ENCODE measurements around the gene SNAP47. TPM values are rescaled to one million over a fixed set of nuclear protein-coding genes. Genes with fewer than 3 reads are reported as not detected.

SNAP47 gene
- polyA plus RNA-seq, 3 donors = 40.4 to 45.5 (median 41.7) TPM

DNA sequence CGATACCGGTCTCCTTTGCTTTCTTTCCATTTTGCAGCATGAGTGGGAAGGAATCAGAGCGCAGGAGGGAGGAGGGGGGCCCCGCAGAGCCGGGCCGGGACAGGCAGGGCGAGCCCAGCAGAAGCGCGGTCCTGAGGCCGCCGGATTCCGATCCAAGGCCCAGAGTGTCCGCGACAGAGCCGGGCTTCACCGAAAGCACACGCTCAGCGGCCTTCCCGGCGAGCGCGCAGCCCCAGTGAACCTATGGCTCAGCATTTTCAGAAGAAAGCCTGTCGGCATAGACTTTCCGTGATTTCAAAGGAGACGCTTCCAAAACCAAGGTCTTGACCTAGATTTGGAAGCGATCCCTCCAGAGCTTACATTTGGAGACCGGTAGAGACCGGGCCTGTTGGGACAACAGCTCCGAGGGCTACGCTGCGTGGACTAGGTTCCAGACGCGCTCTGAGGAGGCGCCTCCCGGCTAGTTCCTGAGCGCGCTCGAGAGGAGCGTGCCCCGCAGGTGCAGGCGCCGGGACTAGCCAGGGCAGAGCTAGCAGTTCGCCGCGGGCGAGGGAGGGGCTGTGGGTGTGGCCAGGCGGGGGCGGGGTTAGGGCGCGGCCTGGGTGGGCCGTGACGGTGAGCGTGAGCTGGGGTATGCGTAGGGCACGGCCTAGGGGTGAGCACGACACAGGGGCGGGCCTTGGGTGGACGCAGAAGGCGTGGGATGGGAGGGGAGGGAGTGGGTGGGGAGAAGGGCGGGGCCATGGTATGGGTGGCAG lies 52.5 kb downstream of the SNAP47 start:
- DNase-seq (ENCODE audit: extremely low read depth in 1 of 11, low read depth in 9 of 11, low spot score in 4 of 11) = peak in 6 of 11 donors; percentile 56 to 79 (median 66)

DNA sequence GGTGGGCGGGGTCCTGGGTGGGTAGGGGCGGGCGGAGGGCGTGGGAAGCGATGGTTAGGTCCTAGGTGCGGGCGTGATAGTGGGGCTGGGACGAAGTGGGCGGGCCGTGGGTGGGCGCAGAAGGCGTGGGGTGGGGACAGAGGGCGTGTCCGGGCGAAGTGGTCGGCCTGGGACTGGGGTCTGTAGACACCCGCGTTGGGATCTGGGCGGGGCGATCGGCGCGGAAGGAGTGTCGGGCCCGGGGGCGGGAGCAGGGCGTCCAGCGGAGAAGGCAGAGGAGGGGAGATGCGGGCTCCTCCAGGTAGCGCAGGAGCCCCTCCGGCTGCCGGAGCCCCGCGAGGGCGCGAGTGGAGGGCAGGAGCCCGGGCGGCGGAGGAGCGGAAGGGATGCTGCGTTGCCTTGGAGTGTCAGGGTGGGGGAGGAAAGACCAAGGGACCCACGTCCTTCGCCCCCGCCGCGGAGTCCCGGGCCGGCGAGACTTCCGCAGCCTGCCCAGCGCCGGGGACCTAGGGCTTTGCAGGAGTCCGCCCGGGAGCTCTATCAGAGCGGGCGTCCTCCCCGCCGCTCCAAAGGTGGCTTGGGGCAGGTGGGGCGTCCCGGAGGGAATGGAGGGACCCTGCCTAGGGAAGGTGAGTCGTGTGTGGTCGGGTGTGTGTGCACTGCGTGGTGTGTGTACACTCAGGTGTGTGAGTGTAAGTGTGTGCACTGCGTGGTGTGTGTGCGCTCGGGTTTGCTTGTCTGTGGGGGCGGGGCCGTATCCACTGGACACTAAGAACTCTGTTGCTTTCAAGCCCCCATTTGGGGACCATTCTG lies 53.2 kb downstream of the SNAP47 start:
- DNase-seq (ENCODE audit: extremely low read depth in 1 of 11, low read depth in 9 of 11, low spot score in 4 of 11) = no peak

DNA sequence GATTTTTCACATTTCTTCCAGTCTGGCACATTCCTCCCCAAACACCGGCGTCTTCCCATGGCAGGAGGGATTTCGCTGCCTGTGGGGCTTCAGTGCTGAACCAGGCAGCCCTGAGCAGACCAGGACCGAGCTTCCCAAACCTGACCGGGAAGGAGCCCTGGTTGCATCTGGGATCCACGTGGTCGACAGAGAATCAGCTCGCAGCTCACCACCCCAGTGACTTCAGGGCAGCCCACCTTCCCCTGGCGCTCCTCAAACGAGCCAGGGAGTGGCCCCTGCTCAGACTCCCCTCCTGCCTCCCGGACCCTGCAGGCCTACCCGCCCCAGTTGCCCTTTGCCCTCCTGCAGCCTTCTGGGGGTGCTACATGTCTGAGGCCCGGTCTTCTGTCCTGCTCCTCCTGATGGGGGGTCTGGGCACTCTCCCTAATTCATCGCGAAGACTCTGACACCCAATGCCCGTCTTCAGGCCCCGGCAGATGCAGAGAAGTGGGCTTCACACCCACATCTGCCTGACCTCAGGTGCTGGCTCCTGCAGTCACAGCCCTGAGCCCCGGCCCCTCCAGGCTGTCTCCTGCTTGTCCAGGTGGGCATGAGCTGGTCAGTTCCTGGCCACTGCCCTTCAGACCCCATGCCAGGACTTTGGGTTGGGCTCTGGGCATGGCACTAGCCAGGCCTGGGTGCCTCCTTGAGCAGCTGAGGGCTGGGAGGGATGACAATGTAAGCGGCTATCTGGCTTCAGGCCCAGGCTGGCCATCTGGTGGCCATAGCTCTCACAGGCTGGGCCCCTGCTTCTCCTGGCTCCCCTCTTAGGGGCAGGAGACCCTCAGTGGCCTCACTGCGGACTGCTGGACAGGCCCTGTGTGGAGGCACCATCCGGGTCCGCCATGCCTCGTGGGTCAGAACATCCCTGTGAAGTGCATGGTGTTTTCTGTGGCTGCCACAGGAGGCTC lies 54.1 kb downstream of the SNAP47 start:
- DNase-seq (ENCODE audit: extremely low read depth in 1 of 11, low read depth in 9 of 11, low spot score in 4 of 11) = no peak

DNA sequence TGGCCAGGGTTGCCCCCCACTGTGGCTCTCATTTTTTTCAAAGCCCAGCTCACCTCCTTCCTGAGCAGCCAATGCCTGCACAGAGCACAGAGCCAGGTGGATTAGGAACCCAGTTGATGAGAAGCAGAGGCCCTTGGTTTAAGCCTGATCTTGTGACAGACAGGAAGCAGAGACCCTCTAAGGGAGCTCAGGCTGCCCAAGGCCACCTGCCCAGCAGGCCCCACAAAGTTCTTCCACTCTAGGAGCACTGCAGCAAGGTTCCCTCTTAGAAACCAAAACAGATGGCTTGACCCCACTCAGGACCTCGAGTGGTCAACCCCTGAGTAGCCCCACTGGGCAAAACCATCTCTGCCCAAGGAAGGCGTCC lies 54.8 kb downstream of the SNAP47 start:
- no peak for DNase-seq (ENCODE audit: extremely low read depth in 1 of 11, low read depth in 9 of 11, low spot score in 4 of 11)

DNA sequence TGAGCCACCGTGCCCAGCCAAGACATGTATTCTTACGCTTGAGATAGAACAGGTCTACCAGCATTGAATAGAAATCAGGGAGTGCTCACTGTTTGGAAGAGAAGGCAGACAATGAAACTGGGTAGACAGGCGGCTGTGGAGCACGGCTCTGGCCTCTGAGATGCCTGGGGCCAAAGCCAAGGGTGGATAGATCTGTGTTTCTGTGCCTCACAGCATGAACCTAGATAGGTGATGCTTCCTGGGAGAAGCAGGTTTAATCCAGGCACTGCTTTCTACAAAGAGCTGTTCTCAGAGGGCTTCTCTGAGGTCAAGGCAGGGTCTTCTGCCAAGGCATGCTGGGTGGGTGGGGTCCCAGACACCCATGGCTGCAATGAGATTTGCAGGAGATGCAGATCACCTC lies 55.6 kb downstream of the SNAP47 start:
- DNase-seq (ENCODE audit: extremely low read depth in 1 of 11, low read depth in 9 of 11, low spot score in 4 of 11) = no peak

DNA sequence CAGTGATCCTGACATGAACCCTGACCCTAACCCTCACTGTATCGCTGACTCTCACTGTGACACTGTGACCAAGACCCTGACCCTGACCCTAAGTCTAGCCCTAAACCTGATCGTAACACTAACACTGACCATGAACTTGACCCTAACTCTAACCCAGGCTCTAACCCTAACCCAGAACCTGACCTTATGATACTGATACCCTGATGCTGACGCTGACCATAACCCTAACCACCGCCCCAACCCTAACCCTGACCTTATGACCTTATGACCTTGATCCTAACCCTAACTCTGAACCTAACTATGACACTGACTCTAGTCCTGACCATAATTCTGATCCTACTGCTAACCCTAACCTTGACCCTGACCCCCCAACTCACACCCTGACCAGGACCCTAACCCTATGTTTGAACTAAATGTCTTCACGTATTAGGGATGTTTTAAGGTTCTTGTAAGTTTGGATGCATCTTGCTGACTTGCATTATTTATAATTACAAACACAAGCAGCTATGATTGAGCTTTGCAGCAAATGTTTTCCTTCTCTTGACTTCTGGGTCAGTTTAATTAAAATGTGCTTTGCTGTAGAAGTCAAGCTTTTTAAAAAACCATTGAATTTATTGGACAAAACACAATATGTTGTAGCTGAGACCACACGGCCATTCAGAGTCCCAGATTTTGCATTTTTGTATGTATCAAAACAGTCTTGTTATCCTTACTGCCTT lies 56.3 kb downstream of the SNAP47 start:
- no peak for DNase-seq (ENCODE audit: extremely low read depth in 1 of 11, low read depth in 9 of 11, low spot score in 4 of 11)

DNA sequence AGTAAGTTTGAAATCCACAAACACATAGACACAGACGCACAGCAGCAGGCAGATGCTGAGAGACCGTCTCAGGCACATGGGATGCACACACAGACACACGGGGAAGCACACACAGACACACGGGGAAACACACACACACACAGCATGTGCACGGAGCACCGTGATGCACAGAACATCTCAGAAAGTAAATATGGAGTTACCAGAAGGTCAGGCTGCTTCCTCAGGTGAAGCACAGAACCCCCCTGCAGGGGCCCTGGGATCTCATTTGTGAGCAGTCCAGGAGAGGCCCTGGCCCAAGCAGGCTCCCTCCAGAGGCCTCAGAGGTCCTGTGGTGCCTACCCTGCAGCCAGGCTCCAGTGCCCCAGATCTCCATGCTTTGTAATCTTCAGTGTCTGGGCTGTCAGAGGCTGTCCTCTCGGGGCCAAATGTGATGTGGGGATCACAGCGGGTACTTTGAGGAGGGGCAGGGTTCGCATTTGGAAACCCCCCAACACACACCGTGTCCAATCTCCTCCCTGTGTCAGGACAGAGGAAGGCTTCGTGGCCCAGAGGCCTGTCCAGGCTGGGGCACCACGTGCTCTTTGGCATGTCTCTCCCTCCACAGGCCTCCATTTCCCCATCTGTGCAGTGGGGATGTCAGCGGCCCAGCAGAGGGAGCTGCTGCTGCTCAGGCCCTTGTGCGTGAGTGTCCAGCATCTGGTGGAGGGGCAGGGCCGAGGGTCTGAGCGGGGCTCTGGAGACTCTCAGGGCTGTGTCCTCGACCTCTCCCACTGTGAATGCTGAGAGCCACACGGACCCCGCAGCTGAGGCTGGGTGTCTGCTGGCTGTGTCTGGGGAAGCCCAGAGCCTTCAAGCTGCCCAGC lies 57.2 kb downstream of the SNAP47 start:
- no peak for DNase-seq (ENCODE audit: extremely low read depth in 1 of 11, low read depth in 9 of 11, low spot score in 4 of 11)

DNA sequence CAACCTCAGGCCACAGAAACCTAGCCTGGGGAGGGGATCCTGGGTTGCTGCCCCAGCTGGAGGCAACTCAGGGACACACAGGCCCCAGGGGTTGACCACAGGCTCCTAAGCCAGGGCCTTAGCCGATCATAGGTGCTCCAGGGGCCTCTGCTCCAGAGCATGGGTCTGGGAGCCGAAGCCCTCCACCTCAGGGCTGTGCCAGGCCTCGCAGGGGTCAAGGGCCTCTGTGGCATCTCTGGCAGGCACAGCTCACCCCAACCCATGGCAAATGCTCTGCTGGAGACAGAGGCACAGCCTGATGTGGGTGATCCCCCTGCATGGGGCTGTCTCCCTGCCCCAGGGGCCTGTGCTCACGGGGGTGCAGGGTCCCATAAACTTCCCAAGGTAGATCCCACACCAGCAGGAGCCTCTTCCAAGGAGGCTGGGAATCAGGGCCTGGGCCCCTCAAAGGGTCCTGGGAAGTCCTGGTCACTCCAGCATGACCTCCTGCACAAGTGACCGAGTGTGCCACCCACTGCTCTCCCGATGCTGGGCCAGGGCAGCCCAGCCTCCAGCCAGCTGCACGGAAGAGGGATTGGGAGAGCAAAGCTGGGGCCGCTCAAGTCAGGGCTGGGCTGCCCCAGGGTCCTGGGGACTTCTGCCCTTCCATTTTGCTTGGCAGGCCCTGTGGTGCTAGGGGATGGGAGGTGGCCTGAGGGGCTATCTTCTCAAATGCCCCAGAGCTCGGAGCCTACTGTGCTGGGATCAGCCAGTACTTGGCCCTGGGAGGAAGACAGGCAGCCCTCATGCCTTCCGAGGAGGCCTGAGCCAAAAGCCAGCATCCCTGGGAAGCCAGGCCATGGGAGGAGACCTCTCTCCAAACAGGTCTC lies 58.1 kb downstream of the SNAP47 start:
- no peak for DNase-seq (ENCODE audit: extremely low read depth in 1 of 11, low read depth in 9 of 11, low spot score in 4 of 11)

DNA sequence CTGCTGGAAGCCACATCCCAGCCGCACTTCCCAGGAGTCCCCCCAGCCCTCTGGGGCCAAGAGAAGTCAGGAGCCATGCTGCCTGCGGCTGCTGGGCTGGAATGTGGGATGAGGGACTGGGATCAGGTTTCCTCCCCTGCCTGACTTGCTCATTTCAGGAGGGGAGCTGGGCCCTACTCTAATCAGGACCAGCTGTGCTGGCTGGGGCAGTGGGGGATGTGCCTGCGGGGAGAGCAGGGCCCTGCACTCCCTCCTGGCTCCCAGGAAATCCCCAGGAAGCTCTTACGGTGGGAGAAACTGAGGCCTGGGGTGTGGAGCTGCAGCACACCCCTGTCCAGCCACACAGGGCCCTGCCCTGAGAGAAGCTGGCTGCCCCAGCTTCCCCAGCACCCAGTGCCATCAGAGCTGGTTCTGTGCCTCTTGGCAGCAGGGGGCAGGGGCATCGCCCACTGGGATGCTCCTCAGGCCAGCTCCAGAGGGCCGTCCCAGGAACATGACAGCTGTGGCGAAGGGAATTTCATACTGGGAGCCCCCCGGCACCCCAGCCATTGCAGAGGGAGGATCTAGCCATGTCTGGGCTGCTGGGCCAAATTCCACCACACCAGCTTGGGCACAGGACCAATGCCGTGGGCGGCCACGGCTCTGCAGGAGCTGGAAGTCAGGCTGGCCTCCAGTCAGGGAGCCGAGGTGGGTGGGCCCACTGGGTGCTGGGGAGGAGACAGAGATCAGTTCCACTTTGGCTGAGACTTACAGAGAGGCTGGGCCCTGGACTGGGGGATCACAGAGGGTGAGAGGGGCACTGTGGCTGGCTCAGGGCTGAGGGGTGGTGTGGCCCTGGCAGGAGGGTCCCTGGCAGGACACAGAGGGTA lies 58.9 kb downstream of the SNAP47 start:
- DNase-seq (ENCODE audit: extremely low read depth in 1 of 11, low read depth in 9 of 11, low spot score in 4 of 11) = no peak

DNA sequence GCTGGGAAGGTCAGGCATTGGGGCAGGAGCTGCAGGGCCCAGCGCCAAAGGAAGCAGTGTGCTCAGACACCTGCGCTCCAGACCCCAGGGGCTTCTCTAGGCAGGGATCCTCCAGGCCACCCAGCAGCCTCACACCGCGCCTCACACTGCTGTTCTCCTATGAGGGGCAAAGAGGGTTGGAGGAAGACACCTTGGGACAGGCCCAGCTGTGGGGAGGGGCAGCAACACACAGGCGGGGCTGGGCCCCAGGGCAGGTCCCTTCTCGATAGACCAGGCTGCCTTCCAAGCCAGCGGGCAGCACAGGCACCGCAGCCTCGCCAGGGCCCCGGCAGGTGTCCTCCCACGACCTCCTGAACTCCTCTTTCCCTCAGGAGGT lies 59.6 kb downstream of the SNAP47 start:
- no peak for DNase-seq (ENCODE audit: extremely low read depth in 1 of 11, low read depth in 9 of 11, low spot score in 4 of 11)

DNA sequence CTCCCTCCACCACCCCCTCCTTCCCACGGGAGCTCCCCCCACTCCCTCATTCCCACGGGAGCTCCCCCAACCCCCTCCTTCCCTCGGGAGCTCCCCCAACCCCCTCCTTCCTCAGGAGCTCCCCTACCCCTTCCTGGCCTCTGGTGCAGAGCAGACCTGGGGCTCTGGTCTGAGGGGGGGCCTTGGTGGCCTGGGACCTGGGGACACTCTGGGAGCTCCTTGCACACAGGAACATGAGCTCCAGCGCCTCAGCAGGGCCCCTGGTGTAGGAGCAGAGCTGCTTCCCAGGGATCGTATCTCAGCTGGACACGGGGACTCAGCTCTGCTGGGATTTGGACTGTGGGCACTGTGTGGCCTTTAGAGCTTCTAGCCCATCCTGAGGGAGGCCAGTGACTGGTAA lies 60.5 kb downstream of the SNAP47 start:
- DNase-seq (ENCODE audit: extremely low read depth in 1 of 11, low read depth in 9 of 11, low spot score in 4 of 11) = no peak

DNA sequence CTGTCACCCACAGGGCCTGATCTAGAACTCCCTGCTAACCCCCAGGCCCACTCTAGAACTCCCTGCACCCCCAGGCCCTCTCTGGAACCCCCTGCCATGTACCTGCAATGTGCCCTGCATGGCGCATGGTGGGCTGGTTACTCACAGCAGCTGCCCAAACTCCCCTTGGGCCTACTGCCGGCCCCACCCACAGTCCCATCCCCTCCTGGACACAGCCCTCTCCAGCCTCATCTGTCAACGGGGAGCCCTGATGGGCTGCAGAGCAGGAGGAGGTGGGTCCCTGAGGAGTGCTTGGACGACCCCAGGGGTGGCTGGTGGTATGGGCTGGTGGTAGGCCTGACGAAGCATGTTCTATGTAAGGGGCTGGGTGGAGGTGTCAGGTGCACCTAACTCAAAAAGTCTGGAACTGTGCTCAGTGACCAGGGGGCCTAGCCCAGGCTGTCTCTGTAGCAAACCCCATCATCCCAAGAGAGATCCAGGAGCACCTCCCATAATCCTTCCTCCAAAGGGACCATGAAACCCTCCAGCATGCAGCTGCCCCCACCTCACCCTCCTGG lies 61.2 kb downstream of the SNAP47 start:
- DNase-seq (ENCODE audit: extremely low read depth in 1 of 11, low read depth in 9 of 11, low spot score in 4 of 11) = no peak

DNA sequence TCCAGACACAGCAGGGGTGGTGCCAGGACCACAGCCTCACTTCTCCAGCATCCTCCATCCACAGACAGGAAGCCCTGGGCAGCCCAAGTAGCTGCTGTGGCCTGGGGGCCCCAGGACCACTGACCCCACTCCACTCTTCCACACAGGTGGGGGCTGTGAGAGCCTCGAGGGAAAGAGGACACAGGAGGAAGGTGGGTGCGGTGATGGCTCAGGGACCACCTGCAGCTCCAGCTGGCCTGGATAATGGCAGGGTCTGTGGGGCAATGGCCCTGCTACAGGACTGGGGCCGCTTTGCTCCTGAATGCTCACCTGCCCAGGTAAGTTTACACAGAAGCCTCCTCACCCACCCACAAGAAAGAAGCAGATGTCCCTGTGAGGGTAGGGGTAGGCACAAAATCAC lies 61.9 kb downstream of the SNAP47 start:
- DNase-seq (ENCODE audit: extremely low read depth in 1 of 11, low read depth in 9 of 11, low spot score in 4 of 11) = no peak

DNA sequence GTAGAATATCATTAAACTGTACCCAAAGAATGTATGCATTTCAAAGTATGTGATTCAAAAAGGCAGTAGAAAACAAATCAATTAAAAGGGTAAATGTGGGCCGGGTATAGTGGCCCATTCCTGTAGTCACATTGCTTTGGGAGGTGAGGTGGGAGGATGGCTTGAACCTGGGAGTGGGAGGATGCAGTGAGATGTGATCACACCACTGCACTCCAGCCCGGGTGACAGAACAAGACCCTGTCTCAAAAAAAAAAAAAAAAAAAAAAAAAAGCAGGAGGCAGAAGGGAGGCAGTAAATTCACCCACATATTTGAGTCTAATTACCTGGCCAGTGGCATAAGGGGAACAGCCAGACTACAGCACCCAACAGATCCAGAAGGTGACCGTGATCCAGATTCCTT lies 62.4 kb downstream of the SNAP47 start:
- DNase-seq (ENCODE audit: extremely low read depth in 1 of 11, low read depth in 9 of 11, low spot score in 4 of 11) = no peak

DNA sequence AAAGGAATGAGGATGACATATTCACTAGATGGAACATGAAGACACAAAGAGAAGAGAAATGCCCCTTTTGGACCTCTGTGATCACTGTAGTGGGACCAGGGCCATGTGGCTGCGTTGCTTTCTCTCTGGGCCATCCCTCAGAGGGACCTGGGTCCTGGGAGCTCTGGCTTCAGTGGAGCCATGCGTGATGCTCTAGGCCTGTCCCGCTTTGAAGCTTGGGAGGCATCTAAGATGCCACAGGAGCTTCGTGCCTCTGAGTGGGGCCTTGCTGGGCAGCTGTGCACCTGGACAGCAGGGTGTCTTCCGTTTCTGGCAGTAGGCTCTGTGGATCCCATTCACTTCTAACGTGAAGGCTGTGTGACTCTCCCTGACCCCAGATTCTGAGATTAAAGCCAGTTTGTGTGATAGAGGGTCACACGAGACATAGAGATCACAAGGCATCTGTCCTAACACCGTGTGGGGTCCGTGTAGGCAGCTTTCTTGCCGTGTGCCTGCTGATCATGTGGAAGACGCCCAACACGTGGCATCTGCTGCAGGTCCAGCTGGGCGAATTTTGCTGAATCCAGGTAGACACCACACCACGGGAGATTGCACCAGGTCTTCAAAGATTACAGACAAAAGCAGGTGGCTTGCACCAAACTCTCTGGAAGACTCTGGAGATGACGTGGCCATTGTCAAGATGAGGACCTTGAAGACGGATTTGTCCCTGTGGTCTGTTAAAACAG lies 63.0 kb downstream of the SNAP47 start:
- DNase-seq (ENCODE audit: extremely low read depth in 1 of 11, low read depth in 9 of 11, low spot score in 4 of 11) = no peak
